Fibroblast of pulmonary artery (primary cell): ENCODE data around the gene TMBIM1.

Source experiments
- DNase-seq: peaks from one replicate; pipeline ENCODE4 v3.0.0-alpha.2; 2010; ENCODE audit warnings: low read depth
- H3K4me3 ChIP-seq: replicated peaks from 2 replicates; pipeline ENCODE4 v1.5.1; 2011; ENCODE audit warnings: low read depth, mild to moderate bottlenecking, control low read depth, low read length, moderate library complexity
- CTCF ChIP-seq: IDR thresholded peaks from 2 replicates; pipeline ENCODE4 v1.5.1; 2011; ENCODE audit warnings: mild to moderate bottlenecking, control low read depth, low read length, inconsistent platforms; ENCODE audit errors: missing control alignments

The TMBIM1 gene

GRCh38 chr2:218331745-218332144, 39.4 kb upstream of the TMBIM1 start:
- TF ChIP-seq CTCF = no peak
- no peak for DNase-seq
- H3K4me3 ChIP-seq = no peak overlapping the region

- H3K4me3 ChIP-seq = no peak overlapping the region
- DNase-seq = no peak
- TF ChIP-seq CTCF = no peak
Observed at GRCh38 chr2:218329826-218330593, 37.7 kb upstream of the TMBIM1 start.

- no peak overlapping the region for H3K4me3 ChIP-seq
- DNase-seq = no peak
- TF ChIP-seq CTCF = no peak
Observed at GRCh38 chr2:218329027-218329825, 36.9 kb upstream of the TMBIM1 start.

- H3K4me3 ChIP-seq = no peak overlapping the region
- no peak for TF ChIP-seq CTCF
Observed at GRCh38 chr2:218328294-218328693, 36.0 kb upstream of the TMBIM1 start.

GRCh38 chr2:218327451-218328210, 35.3 kb upstream of the TMBIM1 start:
- DNase-seq = no peak
- H3K4me3 ChIP-seq = no peak overlapping the region
- TF ChIP-seq CTCF = no peak

More at GRCh38 chr2:218328294-218328693, 36.0 kb upstream of the TMBIM1 start:
- no peak for DNase-seq

GRCh38 chr2:218326315-218326714, 34.0 kb upstream of the TMBIM1 start:
- no peak for DNase-seq
- H3K4me3 ChIP-seq = no peak overlapping the region
- no peak for TF ChIP-seq CTCF
